Measurements from ENCODE around the gene PXYLP1.

The PXYLP1 gene

GRCh38 chr3:141305436-141305835 is 73.8 kb downstream of the PXYLP1 start:
- DNase-seq (ENCODE audit: insufficient read length, low spot score): no peak
- TF ChIP-seq POLR2A (IDR thresholded peaks at IDR 0.05; ENCODE audit: low read depth, low read length): no peak
- TF ChIP-seq SPI1 (IDR thresholded peaks at IDR 0.05; ENCODE audit: low read depth, low read length): no peak
- TF ChIP-seq POLR2AphosphoS5 (IDR thresholded peaks at IDR 0.05; ENCODE audit: low read depth, low read length): no peak
- no peak for TF ChIP-seq POU2F2 (IDR thresholded peaks at IDR 0.05; ENCODE audit: low read depth, low read length)
- TF ChIP-seq TAF1 (IDR thresholded peaks at IDR 0.05; ENCODE audit: low read depth, low read length): no peak
- TF ChIP-seq PAX5 (IDR thresholded peaks at IDR 0.05; ENCODE audit: insufficient read depth, low read length, severe bottlenecking): no peak

GRCh38 chr3:141306276-141306675 is 74.7 kb downstream of the PXYLP1 start:
- DNase-seq (ENCODE audit: insufficient read length, low spot score) (no peak), FAIRE-seq (no peak)
- TF ChIP-seq POLR2AphosphoS5 (IDR thresholded peaks at IDR 0.05; ENCODE audit: low read depth, low read length) (no peak), TAF1 (IDR thresholded peaks at IDR 0.05; ENCODE audit: low read depth, low read length) (no peak), SPI1 (IDR thresholded peaks at IDR 0.05; ENCODE audit: low read depth, low read length) (no peak), PAX5 (IDR thresholded peaks at IDR 0.05; ENCODE audit: insufficient read depth, low read length, severe bottlenecking) (no peak), POLR2A (IDR thresholded peaks at IDR 0.05; ENCODE audit: low read depth, low read length) (no peak), POU2F2 (IDR thresholded peaks at IDR 0.05; ENCODE audit: low read depth, low read length) (no peak)

More at GRCh38 chr3:141305436-141305835, 73.8 kb downstream of the PXYLP1 start:
- FAIRE-seq: no peak

GRCh38 chr3:141306922-141307321 is 75.3 kb downstream of the PXYLP1 start:
- no peak for TF ChIP-seq SPI1 (IDR thresholded peaks at IDR 0.05; ENCODE audit: low read depth, low read length)
- no peak for TF ChIP-seq POLR2A (IDR thresholded peaks at IDR 0.05; ENCODE audit: low read depth, low read length)
- TF ChIP-seq POU2F2 (IDR thresholded peaks at IDR 0.05; ENCODE audit: low read depth, low read length): no peak
- TF ChIP-seq PAX5 (IDR thresholded peaks at IDR 0.05; ENCODE audit: insufficient read depth, low read length, severe bottlenecking): no peak
- no peak for TF ChIP-seq POLR2AphosphoS5 (IDR thresholded peaks at IDR 0.05; ENCODE audit: low read depth, low read length)
- no peak for TF ChIP-seq TAF1 (IDR thresholded peaks at IDR 0.05; ENCODE audit: low read depth, low read length)
- DNase-seq (ENCODE audit: insufficient read length, low spot score) (no peak), FAIRE-seq (no peak)

- FAIRE-seq: no peak
- no peak for DNase-seq (ENCODE audit: insufficient read length, low spot score)
- TF ChIP-seq POU2F2 (IDR thresholded peaks at IDR 0.05; ENCODE audit: low read depth, low read length) (no peak), PAX5 (IDR thresholded peaks at IDR 0.05; ENCODE audit: insufficient read depth, low read length, severe bottlenecking) (no peak)
These were observed 75.9 kb downstream of the PXYLP1 start for GRCh38 chr3:141307351-141308059.

GRCh38 chr3:141308588-141309218 is 77.1 kb downstream of the PXYLP1 start:
- DNase-seq (ENCODE audit: insufficient read length, low spot score) (no peak), FAIRE-seq (no peak)
- TF ChIP-seq SPI1 (IDR thresholded peaks at IDR 0.05; ENCODE audit: low read depth, low read length) (no peak), POU2F2 (IDR thresholded peaks at IDR 0.05; ENCODE audit: low read depth, low read length) (no peak), POLR2A (IDR thresholded peaks at IDR 0.05; ENCODE audit: low read depth, low read length) (no peak), PAX5 (IDR thresholded peaks at IDR 0.05; ENCODE audit: insufficient read depth, low read length, severe bottlenecking) (no peak), POLR2AphosphoS5 (IDR thresholded peaks at IDR 0.05; ENCODE audit: low read depth, low read length) (no peak), TAF1 (IDR thresholded peaks at IDR 0.05; ENCODE audit: low read depth, low read length) (no peak)

GRCh38 chr3:141311170-141311495 is 79.5 kb downstream of the PXYLP1 start:
- FAIRE-seq (no peak), DNase-seq (ENCODE audit: insufficient read length, low spot score) (no peak)
- TF ChIP-seq SPI1 (IDR thresholded peaks at IDR 0.05; ENCODE audit: low read depth, low read length): no peak
- no peak for TF ChIP-seq POU2F2 (IDR thresholded peaks at IDR 0.05; ENCODE audit: low read depth, low read length)
- no peak for TF ChIP-seq TAF1 (IDR thresholded peaks at IDR 0.05; ENCODE audit: low read depth, low read length)
- no peak for TF ChIP-seq POLR2AphosphoS5 (IDR thresholded peaks at IDR 0.05; ENCODE audit: low read depth, low read length)
- no peak for TF ChIP-seq PAX5 (IDR thresholded peaks at IDR 0.05; ENCODE audit: insufficient read depth, low read length, severe bottlenecking)
- no peak; the same call in 1 of the 2 replicates for TF ChIP-seq POLR2A (IDR thresholded peaks at IDR 0.05; ENCODE audit: low read depth, low read length)

- TF ChIP-seq POLR2AphosphoS5 (IDR thresholded peaks at IDR 0.05; ENCODE audit: low read depth, low read length): peak; percentile 90
- TF ChIP-seq PAX5 (IDR thresholded peaks at IDR 0.05; ENCODE audit: insufficient read depth, low read length, severe bottlenecking): peak; percentile 26
- peak; percentile 84 for TF ChIP-seq POLR2A (IDR thresholded peaks at IDR 0.05; ENCODE audit: low read depth, low read length)
- peak; percentile 83 for TF ChIP-seq SPI1 (IDR thresholded peaks at IDR 0.05; ENCODE audit: low read depth, low read length)
- peak; percentile 67; the same call in 1 of the 2 replicates for TF ChIP-seq TAF1 (IDR thresholded peaks at IDR 0.05; ENCODE audit: low read depth, low read length)
- no peak for TF ChIP-seq POU2F2 (IDR thresholded peaks at IDR 0.05; ENCODE audit: low read depth, low read length)
- peak; percentile 90 for FAIRE-seq
- DNase-seq (ENCODE audit: insufficient read length, low spot score): peak; percentile 86
These were observed 80.1 kb downstream of the PXYLP1 start for GRCh38 chr3:141311496-141312353.

GRCh38 chr3:141312354-141313092 is 80.9 kb downstream of the PXYLP1 start:
- DNase-seq (ENCODE audit: insufficient read length, low spot score): no peak
- FAIRE-seq: no peak
- TF ChIP-seq TAF1 (IDR thresholded peaks at IDR 0.05; ENCODE audit: low read depth, low read length): no peak
- TF ChIP-seq PAX5 (IDR thresholded peaks at IDR 0.05; ENCODE audit: insufficient read depth, low read length, severe bottlenecking): no peak
- no peak for TF ChIP-seq SPI1 (IDR thresholded peaks at IDR 0.05; ENCODE audit: low read depth, low read length)
- TF ChIP-seq POU2F2 (IDR thresholded peaks at IDR 0.05; ENCODE audit: low read depth, low read length): no peak
- no peak for TF ChIP-seq POLR2A (IDR thresholded peaks at IDR 0.05; ENCODE audit: low read depth, low read length)
- no peak for TF ChIP-seq POLR2AphosphoS5 (IDR thresholded peaks at IDR 0.05; ENCODE audit: low read depth, low read length)
